HG03558 (cell line): Measurements from ENCODE around the gene PEX7.
"Not testable (repeated sequence)": the region's sequence is repeated elsewhere in the genome, so short reads cannot be mapped to it uniquely, and the experiment has no call there.

Experiments used
- ATAC-seq: cut with Tn5 transposase; IDR thresholded peaks from one replicate; pipeline ENCODE4 v1.9.1; 2021; ENCODE audit warnings: moderate number of reproducible peaks; ENCODE audit not compliant: unreplicated experiment; ENCODE audit errors: extremely low read depth

Gene PEX7

DNA sequence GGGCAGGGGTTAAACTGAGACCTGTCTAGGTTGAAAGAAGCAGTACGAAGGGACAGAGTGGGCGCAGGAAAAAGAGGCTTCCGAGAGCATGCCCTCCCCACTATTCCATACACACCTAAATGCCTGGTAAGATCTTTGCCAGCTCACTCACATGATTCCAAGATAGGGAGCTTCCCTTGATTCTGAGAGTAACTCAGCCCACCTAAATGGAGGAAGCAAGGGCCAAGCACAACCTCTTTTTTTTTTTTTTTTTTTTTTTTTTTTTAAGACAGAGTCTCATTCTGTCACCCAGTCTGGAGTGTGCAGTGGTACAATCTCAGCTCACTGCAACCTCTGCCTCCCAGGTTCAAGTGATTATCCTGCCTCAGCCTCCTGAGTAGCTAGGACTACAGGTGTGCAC lies 33.0 kb upstream of the PEX7 start:
- ATAC-seq: not testable (repeated sequence)

GRCh38 chr6:136790411-136791295 lies 31.7 kb upstream of the PEX7 start:
- no peak for ATAC-seq

- peak; percentile 29 for ATAC-seq
These were observed 30.9 kb upstream of the PEX7 start for GRCh38 chr6:136791296-136792094.

DNA sequence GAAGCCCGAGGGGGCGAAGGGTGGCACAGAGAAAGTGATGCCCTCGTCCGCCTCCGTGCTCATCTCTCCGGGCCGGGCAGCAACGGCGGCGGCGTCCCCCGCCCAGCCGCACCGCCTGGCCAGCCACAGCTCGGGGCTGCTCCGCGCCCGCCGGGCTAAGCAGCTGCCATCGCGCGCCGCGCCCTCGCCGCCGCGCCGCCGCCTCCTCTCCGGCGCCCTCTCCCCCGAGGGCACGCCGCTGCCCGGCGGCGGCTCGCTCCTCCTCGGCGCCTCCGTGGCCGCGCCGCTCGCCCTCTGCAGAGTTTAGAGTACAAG lies 30.3 kb upstream of the PEX7 start:
- no peak for ATAC-seq

- peak; percentile 27 for ATAC-seq
These were observed 29.8 kb upstream of the PEX7 start, which contains the start of gene MAP3K5 for GRCh38 chr6:136792410-136793262. Gene MAP3K5 (minus strand): TSS chr6:136792477. CDS start chr6:136792157, 320 bp downstream.

- no peak for ATAC-seq
These were observed 29.0 kb upstream of the PEX7 start for GRCh38 chr6:136793363-136793762.

- no peak for ATAC-seq
These were observed 27.0 kb upstream of the PEX7 start for GRCh38 chr6:136795386-136795785.

- no peak for ATAC-seq
These were observed 26.4 kb upstream of the PEX7 start for GRCh38 chr6:136795996-136796395.

DNA sequence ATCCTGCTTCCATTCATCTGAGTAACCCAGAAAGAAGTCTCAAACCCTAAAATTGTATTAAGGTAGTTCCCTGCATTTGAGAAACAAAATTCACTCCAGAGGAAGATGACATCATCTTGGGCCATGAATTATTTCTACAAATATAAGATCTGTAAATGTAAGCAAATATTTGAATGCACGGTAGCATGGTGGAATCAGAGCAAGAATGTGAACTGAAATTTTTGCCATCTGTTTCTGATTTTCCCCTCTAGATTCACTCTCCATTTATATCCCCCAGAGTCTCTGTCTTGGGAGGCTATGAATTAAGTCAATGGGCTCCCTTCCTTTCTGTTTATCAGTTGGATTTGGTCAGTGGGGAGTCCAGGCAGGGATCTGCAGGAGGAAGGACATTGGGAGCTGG lies 24.3 kb upstream of the PEX7 start:
- no peak for ATAC-seq

- no peak for ATAC-seq
These were observed 20.8 kb upstream of the PEX7 start for GRCh38 chr6:136801581-136801980.

GRCh38 chr6:136803608-136804007 lies 18.8 kb upstream of the PEX7 start:
- ATAC-seq: no peak

DNA sequence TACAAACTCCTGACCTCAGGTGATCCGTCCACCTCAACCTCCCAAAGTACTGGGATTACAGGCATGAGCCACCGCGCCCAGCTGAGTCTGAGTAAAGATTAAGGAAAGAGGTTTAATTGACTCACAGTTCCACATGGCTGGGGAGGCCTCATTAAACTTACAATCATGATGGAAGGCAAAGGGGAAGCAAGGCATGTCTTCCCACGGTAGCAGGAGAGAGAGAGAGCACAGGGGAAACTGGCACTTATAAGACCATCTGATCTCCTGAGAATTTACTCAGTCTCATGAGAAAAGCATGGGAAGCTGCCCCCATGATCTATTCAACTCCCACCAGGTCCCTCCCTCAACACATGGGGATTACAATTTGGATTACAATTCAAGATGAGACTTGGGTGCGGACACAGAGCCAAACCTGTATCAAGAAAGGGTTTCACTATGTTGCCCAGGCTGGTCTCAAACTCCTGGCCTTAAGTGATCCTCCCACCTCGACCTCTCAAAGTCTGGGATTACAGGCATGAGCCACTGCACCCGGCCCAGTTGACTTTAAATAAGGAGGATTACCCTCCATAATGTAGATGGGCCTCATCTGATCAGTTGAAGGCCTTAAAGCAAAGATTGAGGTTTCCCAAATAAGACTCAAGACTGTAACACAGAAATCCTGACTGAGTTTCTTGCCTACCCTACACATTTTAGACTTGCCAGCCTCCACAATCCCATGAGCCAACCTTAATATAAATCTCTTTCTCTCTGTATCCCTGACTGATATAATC lies 13.1 kb upstream of the PEX7 start:
- ATAC-seq: no peak

DNA sequence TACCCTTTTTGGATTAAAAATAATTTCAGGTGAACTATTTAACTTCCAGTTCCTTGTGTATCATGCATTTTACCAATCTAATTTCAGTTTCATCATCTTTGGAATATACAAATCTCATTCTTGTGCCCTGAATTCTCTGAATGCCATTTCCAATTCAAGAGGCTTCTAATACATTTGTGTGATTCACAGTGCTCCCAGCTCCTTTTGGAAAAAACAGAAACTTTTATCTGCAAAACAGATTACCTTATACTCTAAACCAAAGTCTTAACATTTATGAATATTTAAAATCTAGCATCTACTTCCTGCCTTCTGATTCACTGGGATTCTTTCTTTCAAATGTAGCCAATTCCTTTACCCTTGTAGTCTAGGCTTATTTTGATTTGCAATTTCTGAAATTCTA lies 11.1 kb upstream of the PEX7 start:
- ATAC-seq: no peak

DNA sequence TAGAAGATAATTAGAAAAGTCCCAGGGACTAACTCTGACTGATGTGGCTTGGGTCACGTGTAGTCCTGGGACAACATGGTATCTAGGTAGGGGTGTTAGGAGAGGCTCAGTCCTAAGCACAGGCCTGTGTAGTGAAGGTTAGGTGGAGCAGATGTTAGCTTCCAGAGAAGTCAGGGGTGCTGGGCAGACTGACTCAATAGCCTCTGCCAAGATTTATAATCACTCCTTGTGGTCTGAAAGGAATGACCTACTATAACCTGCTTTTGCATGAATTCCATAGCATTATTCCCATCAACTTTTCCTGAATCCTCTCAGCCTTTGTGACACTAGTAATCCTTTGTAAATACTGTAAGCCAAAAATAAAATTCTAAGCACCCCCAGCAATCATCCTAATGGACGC lies 10.2 kb upstream of the PEX7 start:
- ATAC-seq: no peak

DNA sequence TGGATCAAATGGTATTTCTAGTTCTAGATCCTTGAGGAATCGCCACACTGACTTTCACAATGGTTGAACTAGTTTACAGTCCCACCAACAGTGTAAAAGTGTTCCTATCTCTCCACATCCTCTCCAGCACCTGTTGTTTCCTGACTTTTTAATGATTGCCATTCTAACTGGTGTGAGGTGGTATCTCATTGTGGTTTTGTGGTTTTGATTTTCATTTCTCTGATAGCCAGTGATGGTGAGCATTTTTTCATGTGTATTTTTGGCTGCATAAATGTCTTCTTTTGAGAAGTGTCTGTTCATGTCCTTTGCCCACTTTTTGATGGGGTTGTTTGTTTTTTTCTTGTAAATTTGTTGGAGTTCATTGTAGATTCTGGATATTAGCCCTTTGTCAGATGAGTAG lies 6.8 kb upstream of the PEX7 start:
- ATAC-seq: not testable (repeated sequence)

DNA sequence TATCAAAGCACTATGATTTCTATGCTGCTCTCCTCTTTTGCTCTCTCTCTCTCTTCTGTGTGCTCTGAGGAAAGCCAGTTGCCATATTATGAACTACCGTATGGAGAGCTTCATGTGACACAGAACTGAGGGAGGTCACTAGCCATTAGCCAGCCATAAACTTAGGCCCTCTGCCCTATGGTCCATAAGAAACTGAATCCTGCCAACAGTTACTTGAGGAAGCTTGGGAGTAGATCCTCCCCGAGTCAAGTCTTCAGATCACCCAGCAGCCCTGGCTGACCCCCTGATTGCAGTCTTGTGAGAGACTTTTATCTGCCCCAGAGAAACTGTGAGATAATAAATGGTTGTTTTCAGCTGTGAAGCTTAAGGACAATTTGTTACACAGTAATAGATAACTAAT lies 5.7 kb upstream of the PEX7 start:
- ATAC-seq: no peak

DNA sequence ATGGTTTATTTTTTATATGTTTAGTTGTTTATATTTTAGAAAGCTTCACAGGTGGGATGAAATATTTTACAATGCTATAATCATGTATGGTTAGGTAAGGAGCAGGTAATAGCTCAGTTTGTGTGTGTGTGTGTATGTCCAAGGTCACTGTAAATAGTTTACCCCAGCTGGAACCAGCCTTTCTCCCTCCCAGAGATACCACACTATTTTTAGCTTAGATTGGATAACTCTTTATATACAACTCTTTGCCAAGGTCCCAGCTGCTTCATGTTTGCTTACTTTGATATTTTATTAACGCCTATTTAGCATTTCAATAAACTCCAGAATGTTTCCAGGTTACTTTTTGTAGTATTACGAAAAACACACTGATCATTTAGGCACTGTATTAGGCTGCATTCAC lies 1.8 kb upstream of the PEX7 start:
- ATAC-seq: no peak

GRCh38 chr6:136822046-136822375 lies 381 bp upstream of the PEX7 start:
- no peak for ATAC-seq

DNA sequence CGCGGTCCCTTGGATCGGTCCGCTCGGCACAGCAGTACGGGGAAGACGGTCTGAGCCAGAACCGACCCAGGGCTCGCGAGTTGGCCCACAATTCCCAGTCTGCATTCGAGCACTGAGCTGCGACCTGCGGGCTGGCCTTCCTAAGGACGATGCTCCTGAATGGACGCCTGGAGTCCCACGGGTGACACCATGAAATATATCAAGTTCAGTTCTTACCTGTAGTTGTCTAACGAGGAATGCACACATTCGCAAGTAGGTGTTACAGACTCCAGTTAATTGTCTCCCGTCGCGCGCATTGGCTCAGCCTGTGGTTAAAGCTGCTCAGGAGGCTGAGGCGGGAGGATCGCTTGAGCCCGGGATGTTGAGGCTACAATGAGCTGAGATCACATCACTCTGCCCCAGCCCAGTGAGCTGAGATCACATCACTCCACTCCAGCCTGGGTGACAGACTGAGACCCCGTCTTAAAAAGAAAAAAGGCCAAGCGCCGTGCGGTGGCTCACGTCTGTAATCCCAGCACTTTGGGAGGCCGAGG lies 802 bp downstream of the PEX7 start:
- no peak for ATAC-seq

DNA sequence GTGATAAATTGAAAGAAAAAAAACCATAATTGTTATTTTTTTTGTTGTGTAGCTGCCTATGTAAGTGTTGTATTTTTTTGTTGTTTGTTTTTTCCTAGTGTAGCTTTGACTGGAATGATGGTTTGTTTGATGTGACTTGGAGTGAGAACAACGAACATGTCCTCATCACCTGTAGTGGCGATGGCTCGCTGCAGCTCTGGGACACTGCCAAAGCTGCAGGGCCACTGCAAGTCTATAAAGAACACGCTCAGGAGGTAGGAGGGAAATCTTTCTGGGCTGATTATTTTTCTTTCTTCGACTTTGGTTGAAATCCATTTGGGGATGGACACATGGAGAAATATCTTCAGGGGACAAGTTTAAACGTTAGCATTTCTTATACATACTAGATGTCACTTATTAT lies 3.8 kb downstream of the PEX7 start:
- ATAC-seq: no peak
